ENCODE data around the gene TBC1D14. TPM values are rescaled to one million over a fixed set of nuclear protein-coding genes. Genes with fewer than 3 reads are reported as not detected.

Gene TBC1D14
- total and polyA plus RNA-seq, 9 of the 15 experiments (the other 6 are each of a cell fraction or from before 2014, with no cell fraction given): 2.1 to 59.6 (median 44.8) TPM

DNA sequence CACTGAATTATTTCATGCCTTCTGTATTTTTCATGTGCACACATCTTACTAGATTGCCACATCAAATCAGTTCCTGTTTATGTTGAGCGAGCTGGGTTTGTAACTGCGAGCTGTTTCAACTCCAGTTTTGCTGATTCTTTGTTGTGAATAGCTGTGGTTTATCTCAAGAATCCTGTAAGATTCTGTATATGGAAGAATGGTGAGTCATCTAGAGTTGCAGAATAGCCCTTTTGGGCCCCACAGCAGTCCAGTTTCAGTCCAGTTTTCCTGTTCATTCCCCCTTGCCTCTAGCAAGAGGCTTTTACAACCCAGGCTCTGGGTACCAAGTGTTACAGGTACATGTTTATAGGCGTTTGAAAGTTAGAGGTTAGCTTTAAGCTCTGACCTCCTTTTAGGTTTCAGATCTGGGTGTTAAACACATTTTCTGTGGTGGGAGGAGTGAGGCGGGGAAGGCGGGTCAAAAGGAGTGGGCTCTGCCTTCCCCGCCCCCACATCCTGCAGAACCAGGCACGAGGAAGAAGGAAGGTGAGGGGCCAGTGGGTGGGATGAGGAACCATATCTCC lies 32.7 kb downstream of the TBC1D14 start (continued):
- TF ChIP-seq BRF1 (IDR thresholded peaks at IDR 0.05; ENCODE audit: borderline replicate concordance, extremely low read depth, insufficient read length): no peak
- peak; percentile 86 for TF ChIP-seq MAFK (IDR thresholded peaks at IDR 0.05; ENCODE audit: low read length)
- no peak for TF ChIP-seq ZNF41 (CRISPR knock-in tag; conservative IDR thresholded peaks at IDR 0.05)
- no peak for TF ChIP-seq KLF1 (tag; IDR thresholded peaks at IDR 0.05)
- TF ChIP-seq DIDO1 (tag; IDR thresholded peaks at IDR 0.05; ENCODE audit: low read depth): no peak
- peak; percentile 92 for TF ChIP-seq NFE2 (IDR thresholded peaks at IDR 0.05; ENCODE audit: low read depth)
- TF ChIP-seq, protein P1, sequence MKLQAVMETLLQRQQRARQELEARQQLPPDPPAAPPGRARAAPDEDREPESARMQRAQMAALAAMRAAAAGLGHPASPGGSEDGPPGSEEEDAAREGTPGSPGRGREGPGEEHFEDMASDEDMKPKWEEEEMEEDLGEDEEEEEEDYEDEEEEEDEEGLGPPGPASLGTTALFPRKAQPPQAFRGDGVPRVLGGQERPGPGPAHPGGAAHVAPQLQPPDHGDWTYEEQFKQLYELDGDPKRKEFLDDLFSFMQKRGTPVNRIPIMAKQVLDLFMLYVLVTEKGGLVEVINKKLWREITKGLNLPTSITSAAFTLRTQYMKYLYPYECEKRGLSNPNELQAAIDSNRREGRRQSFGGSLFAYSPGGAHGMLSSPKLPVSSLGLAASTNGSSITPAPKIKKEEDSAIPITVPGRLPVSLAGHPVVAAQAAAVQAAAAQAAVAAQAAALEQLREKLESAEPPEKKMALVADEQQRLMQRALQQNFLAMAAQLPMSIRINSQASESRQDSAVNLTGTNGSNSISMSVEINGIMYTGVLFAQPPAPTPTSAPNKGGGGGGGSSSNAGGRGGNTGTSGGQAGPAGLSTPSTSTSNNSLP (IDR thresholded peaks at IDR 0.05; ENCODE audit: borderline replicate concordance, low read depth, low read length): peak; percentile 86; the same call in 1 of the 2 replicates
- TF ChIP-seq, protein P2, sequence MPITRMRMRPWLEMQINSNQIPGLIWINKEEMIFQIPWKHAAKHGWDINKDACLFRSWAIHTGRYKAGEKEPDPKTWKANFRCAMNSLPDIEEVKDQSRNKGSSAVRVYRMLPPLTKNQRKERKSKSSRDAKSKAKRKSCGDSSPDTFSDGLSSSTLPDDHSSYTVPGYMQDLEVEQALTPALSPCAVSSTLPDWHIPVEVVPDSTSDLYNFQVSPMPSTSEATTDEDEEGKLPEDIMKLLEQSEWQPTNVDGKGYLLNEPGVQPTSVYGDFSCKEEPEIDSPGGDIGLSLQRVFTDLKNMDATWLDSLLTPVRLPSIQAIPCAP (CRISPR knock-in tag; IDR thresholded peaks at IDR 0.05; ENCODE audit: borderline replicate concordance): no peak
- no peak for TF ChIP-seq SRSF1 (IDR thresholded peaks at IDR 0.05; ENCODE audit: low read depth, low read length)
- TF ChIP-seq HEY1 (CRISPR knock-in tag; IDR thresholded peaks at IDR 0.05; ENCODE audit: borderline replicate concordance): no peak
- TF ChIP-seq CSDE1 (IDR thresholded peaks at IDR 0.05): no peak
- TF ChIP-seq, protein P3, sequence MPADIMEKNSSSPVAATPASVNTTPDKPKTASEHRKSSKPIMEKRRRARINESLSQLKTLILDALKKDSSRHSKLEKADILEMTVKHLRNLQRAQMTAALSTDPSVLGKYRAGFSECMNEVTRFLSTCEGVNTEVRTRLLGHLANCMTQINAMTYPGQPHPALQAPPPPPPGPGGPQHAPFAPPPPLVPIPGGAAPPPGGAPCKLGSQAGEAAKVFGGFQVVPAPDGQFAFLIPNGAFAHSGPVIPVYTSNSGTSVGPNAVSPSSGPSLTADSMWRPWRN (IDR thresholded peaks at IDR 0.05; ENCODE audit: low read depth): peak; percentile 37; the same call in 1 of the 2 replicates
- 0 out of 2 replicates have a peak, but pooled peaks have one; percentile 13 for TF ChIP-seq MBD2 (IDR thresholded peaks at IDR 0.05; ENCODE audit: borderline replicate concordance, low read depth)
- TF ChIP-seq, protein P4, sequence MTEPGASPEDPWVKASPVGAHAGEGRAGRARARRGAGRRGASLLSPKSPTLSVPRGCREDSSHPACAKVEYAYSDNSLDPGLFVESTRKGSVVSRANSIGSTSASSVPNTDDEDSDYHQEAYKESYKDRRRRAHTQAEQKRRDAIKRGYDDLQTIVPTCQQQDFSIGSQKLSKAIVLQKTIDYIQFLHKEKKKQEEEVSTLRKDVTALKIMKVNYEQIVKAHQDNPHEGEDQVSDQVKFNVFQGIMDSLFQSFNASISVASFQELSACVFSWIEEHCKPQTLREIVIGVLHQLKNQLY (CRISPR knock-in tag; conservative IDR thresholded peaks at IDR 0.05): no peak
- TF ChIP-seq, protein P5, sequence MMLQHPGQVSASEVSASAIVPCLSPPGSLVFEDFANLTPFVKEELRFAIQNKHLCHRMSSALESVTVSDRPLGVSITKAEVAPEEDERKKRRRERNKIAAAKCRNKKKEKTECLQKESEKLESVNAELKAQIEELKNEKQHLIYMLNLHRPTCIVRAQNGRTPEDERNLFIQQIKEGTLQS (IDR thresholded peaks at IDR 0.05): peak; percentile 97
- TF ChIP-seq, protein P5 (CRISPR knock-in tag; conservative IDR thresholded peaks at IDR 0.05): peak; percentile 77; the same call in 1 of the 2 replicates
- no peak for TF ChIP-seq XRCC5 (IDR thresholded peaks at IDR 0.05; ENCODE audit: low read depth, low read length)
- no peak for TF ChIP-seq EZH2 (IDR thresholded peaks at IDR 0.05; ENCODE audit: borderline replicate concordance, low read depth, low read length)
- TF ChIP-seq ZNF324 (CRISPR knock-in tag; IDR thresholded peaks at IDR 0.05): no peak
- 0 out of 2 replicates have a peak, but pooled peaks have one; percentile 30 for TF ChIP-seq SMAD4 (CRISPR knock-in tag; conservative IDR thresholded peaks at IDR 0.05)
- peak; percentile 72 for TF ChIP-seq HDAC3 (IDR thresholded peaks at IDR 0.05; ENCODE audit: borderline replicate concordance, partially characterized antibody)
- TF ChIP-seq TSC22D4 (tag; IDR thresholded peaks at IDR 0.05): no peak
- no peak for TF ChIP-seq TAF7 (tag; IDR thresholded peaks at IDR 0.05)
- TF ChIP-seq NR2C2 (CRISPR knock-in tag; IDR thresholded peaks at IDR 0.05): no peak
- peak; percentile 18; the same call in 1 of the 2 replicates for TF ChIP-seq NR2C2 (tag; IDR thresholded peaks at IDR 0.05)

Data from K562 (cell line).